SH-SY5Y (cell line): ENCODE measurements around the gene CUBN.

Source experiments
- GATA2 ChIP-seq: IDR thresholded peaks from 2 replicates; pipeline ENCODE4 v1.6.1; 2011; ENCODE audit warnings: mild to moderate bottlenecking, low read depth, low read length
- GATA3 ChIP-seq: IDR thresholded peaks from 2 replicates; pipeline ENCODE4 v1.6.1; 2011; ENCODE audit warnings: low read depth, mild to moderate bottlenecking, low read length, moderate library complexity

DNA sequence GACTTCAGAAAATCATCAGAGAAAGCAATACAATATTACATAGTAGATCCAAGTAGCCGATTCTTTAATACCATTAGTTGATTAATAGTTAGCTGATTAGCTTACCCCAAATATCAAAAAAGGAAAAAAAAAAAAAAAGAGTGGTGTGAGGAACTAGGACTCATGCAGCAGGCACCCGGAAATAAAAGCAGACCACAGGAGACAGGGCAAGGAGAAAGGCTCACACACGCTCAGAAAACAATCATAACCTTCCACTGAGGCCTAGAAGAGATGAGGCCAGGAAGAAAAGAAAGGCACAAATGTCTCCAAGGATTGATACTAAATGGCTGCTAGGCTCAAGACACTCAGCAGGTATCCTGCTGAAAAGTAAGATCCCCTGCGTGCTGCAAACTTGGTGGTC is 45.9 kb upstream of the CUBN start:
- TF ChIP-seq GATA2 (no peak), GATA3 (no peak)
